Endothelial cell of umbilical vein (primary cell): Measurements from ENCODE around the gene SLC9A3. TPM values are rescaled to one million over a fixed set of nuclear protein-coding genes. Genes with fewer than 3 reads are reported as not detected.

Source experiments
- BruUV-seq: library from RNA; stranded (reverse); fragments of 400-500 nt; replicated peaks from 2 replicates; lab custom pipeline; 2021; lab: Mats Ljungman, UMichigan
- CTCF ChIA-PET: fragments of 300-600, 350-600 bp; sonication (Branson Sonifier 250); formaldehyde crosslinking; loops from one replicate; lab custom pipeline; 2021; ENCODE audit warnings: antibody characterized with exemption, inconsistent platforms; lab: Charles Lee
- POLR2A ChIA-PET: fragments of 300-600, 350-600 bp; sonication (Branson Sonifier 250); formaldehyde crosslinking; loops from one replicate; lab custom pipeline; 2021; ENCODE audit warnings: antibody characterized with exemption, inconsistent platforms; lab: Charles Lee
- DNase-seq: peaks from one replicate; pipeline ENCODE4 v3.0.0-alpha.2; 2011; ENCODE audit warnings: low read depth, low spot score
- FAIRE-seq: peaks from 2 replicates; lab custom pipeline; 2011; peaks lifted over from hg19 to GRCh38; lab: Jason Lieb, UNC
- H2AFZ ChIP-seq: 2 replicates; pipeline ENCODE4 v1.6.0; 2012; ENCODE audit warnings: low read depth, low read length, control low read depth, inconsistent platforms
- H3K27ac ChIP-seq: 2 replicates; pipeline ENCODE4 v1.5.1; 2011; ENCODE audit warnings: low read depth, mild to moderate bottlenecking, control low read depth, low read length, moderate library complexity; ENCODE audit not compliant: insufficient read depth
- H3K27me3 ChIP-seq, 2 experiments: 2 replicates each; pipeline versions ENCODE4 v1.6.0 to v1.6.1; 2011; ENCODE audit warnings: low read length in 2 of 2, mixed read lengths in 1 of 2; ENCODE audit not compliant: control insufficient read depth in 2 of 2, insufficient read depth in 2 of 2
- H3K36me3 ChIP-seq, 2 experiments: 2 replicates in 1 of 2; 3 replicates in 1 of 2; pipeline ENCODE4 v1.5.1; 2011; ENCODE audit warnings: low read length in 2 of 2, mild to moderate bottlenecking in 1 of 2, moderate library complexity in 1 of 2; ENCODE audit not compliant: control insufficient read depth in 2 of 2, insufficient read depth in 2 of 2; ENCODE audit errors: extremely low read depth in 1 of 2
- H3K4me1 ChIP-seq: 3 replicates; pipeline ENCODE4 v1.5.1; 2011; ENCODE audit warnings: mild to moderate bottlenecking, low read length; ENCODE audit not compliant: control insufficient read depth, insufficient read depth; ENCODE audit errors: extremely low read depth
- H3K4me2 ChIP-seq: 2 replicates; pipeline ENCODE4 v1.6.1; 2011; ENCODE audit warnings: low read length, control low read depth, mixed read lengths; ENCODE audit not compliant: insufficient read depth
- H3K4me3 ChIP-seq, 3 experiments: fragments of 200-600 bp in 1 of 3; sonication (generic), shearing (Covaris generic) in 1 of 3; replicated peaks in 1 of 3; 2 replicates each; pipeline ENCODE4 v1.5.1; 2011 to 2016; ENCODE audit warnings: control low read depth in 3 of 3, low read length in 3 of 3, mild to moderate bottlenecking in 2 of 3, inconsistent platforms in 1 of 3, low read depth in 1 of 3, moderate library complexity in 1 of 3; ENCODE audit not compliant: insufficient read depth in 1 of 3
- H3K79me2 ChIP-seq: 2 replicates; pipeline ENCODE4 v1.6.0; 2012; ENCODE audit warnings: low read length, inconsistent platforms; ENCODE audit not compliant: control insufficient read depth, insufficient read depth
- H3K9ac ChIP-seq: replicated peaks from 2 replicates; pipeline ENCODE3; 2011; ENCODE audit warnings: low read length, control low read depth; ENCODE audit not compliant: insufficient read depth; ENCODE audit errors: extremely low read depth
- H3K9me1 ChIP-seq: replicated peaks from 3 replicates; pipeline ENCODE4 v1.6.0; 2011; ENCODE audit warnings: mild to moderate bottlenecking, low read length; ENCODE audit not compliant: control insufficient read depth, insufficient read depth; ENCODE audit errors: extremely low read depth
- H3K9me3 ChIP-seq: replicated peaks from 2 replicates; pipeline ENCODE4 v1.5.1; 2012; ENCODE audit warnings: low read length, inconsistent platforms; ENCODE audit not compliant: control insufficient read depth, insufficient read depth
- H4K20me1 ChIP-seq: replicated peaks from 2 replicates; pipeline ENCODE3; 2011; ENCODE audit warnings: mild to moderate bottlenecking, low read length; ENCODE audit not compliant: control insufficient read depth, insufficient read depth; ENCODE audit errors: extremely low read depth
- CTCF ChIP-seq, 2 donors: IDR thresholded peaks; 1 replicate in 1 of 2; 2 replicates in 1 of 2; pipeline ENCODE4 v1.5.1; 2011; ENCODE audit warnings: low read length in 2 of 2, mild to moderate bottlenecking in 2 of 2, moderate library complexity in 2 of 2, control low read depth in 1 of 2, inconsistent platforms in 1 of 2, low read depth in 1 of 2; ENCODE audit not compliant: insufficient read depth in 1 of 2; ENCODE audit errors: extremely low read depth in 1 of 2
- EZH2 ChIP-seq: IDR thresholded peaks from 2 replicates; pipeline ENCODE4 v1.6.1; 2012; ENCODE audit warnings: borderline replicate concordance, low read depth, mild to moderate bottlenecking, moderate library complexity, low read length, inconsistent platforms; ENCODE audit not compliant: severe bottlenecking
- FOS ChIP-seq: IDR thresholded peaks from 2 replicates; pipeline ENCODE4 v1.6.1; 2011; ENCODE audit warnings: mild to moderate bottlenecking, low read length, moderate library complexity, borderline replicate concordance; ENCODE audit not compliant: insufficient read depth
- GATA2 ChIP-seq: IDR thresholded peaks from 2 replicates; pipeline ENCODE4 v1.7.0; 2011; ENCODE audit warnings: low read depth, mild to moderate bottlenecking, moderate library complexity, mixed read lengths, low read length; ENCODE audit not compliant: insufficient read length, insufficient read depth
- JUN ChIP-seq: IDR thresholded peaks from 2 replicates; pipeline ENCODE4 v1.6.1; 2011; ENCODE audit warnings: borderline replicate concordance, low read depth; ENCODE audit not compliant: insufficient read length, insufficient read depth
- MAX ChIP-seq: IDR thresholded peaks from 2 replicates; pipeline ENCODE4 v1.6.1; 2011; ENCODE audit not compliant: insufficient read depth, insufficient read length
- MYC ChIP-seq: IDR thresholded peaks from one replicate; pipeline ENCODE4 v1.6.1; 2011; ENCODE audit warnings: mild to moderate bottlenecking, low read depth, low read length
- POLR2A ChIP-seq: IDR thresholded peaks from 2 replicates; pipeline ENCODE4 v1.6.1; 2012; ENCODE audit warnings: low read depth, mild to moderate bottlenecking, control low read depth, low read length
- POLR2AphosphoS5 ChIP-seq: IDR thresholded peaks from 2 replicates; pipeline ENCODE4 v1.6.1; 2012; ENCODE audit warnings: low read depth, mild to moderate bottlenecking, control low read depth, low read length, moderate library complexity; ENCODE audit not compliant: insufficient read depth
- dilution Hi-C: fragments of 300-500 bp; cut with MboI; formaldehyde crosslinking; loops from one replicate; pipeline ENCODE4 v1.15.0; 2019; ENCODE audit warnings: low sequenced_read_pairs; ENCODE audit not compliant: extremely low pct_ligation_motif_present
- intact Hi-C: fragments of 100-400 bp; cut with micrococcal nuclease; formaldehyde crosslinking; loops from one replicate; pipeline ENCODE4 v1.10.0; 2022
- polyA plus RNA-seq, 4 experiments: library from polyadenylated mRNA; depleted of rRNA in 3 of 4; stranded (reverse) in 3 of 4; unstranded in 1 of 4; fragments of >200 nt; gene quantifications; 2 replicates each; pipeline versions ENCODE4 v1.2.1 to v1.2.3, GENCODE V29; 2011 to 2012; ENCODE audit warnings: missing spikeins in 1 of 4
- total RNA-seq: library from RNA; stranded (reverse); gene quantifications from 2 replicates; pipeline ENCODE4 v1.2.3, GENCODE V29; 2021

Gene SLC9A3
- total and polyA plus RNA-seq, 2 donors (not counting 3 experiments of a cell fraction or from before 2014, with no cell fraction given): 0.79 to 0.82 TPM

GRCh38 chr5:490116-491106, 33.8 kb downstream of the SLC9A3 start:
- FAIRE-seq (no peak), DNase-seq (no peak)
- CTCF ChIA-PET: no interaction called here
- no peak overlapping the region for H2AFZ ChIP-seq
- H3K4me1 ChIP-seq: no peaks in the 10 kb centered on the region
- H3K36me3 ChIP-seq: no peaks in the 10 kb centered on the region
- dilution Hi-C loops: no loop called here
- no peak overlapping the region for H3K27ac ChIP-seq
- no peak for TF ChIP-seq POLR2A
- TF ChIP-seq GATA2: no peak
- no peak for TF ChIP-seq MYC
- no peak for TF ChIP-seq EZH2
- no peaks in the 10 kb centered on the region for H3K9me1 ChIP-seq
- H4K20me1 ChIP-seq: no peaks in the 10 kb centered on the region
- no TSS peak for BruUV-seq
- no peak overlapping the region for H3K9ac ChIP-seq
- no peak overlapping the region for H3K4me3 ChIP-seq
- peaks cover 0 to 2% of the 10 kb centered on the region in 2 experiments for H3K27me3 ChIP-seq
- no peaks in the 10 kb centered on the region for H3K9me3 ChIP-seq
- POLR2A ChIA-PET: no interaction called here
- no peak overlapping the region for H3K4me2 ChIP-seq
- intact Hi-C loops: no loop called here
- no peaks in the 10 kb centered on the region for H3K79me2 ChIP-seq

GRCh38 chr5:489689-490080, 34.6 kb downstream of the SLC9A3 start:
- Histone ChIP-seq H3K9me1 (no peaks in the 10 kb centered on the region), H3K4me3 (no peak overlapping the region), H4K20me1 (no peaks in the 10 kb centered on the region), H3K9ac (no peak overlapping the region), H3K79me2 (no peaks in the 10 kb centered on the region), H3K36me3 (no peaks in the 10 kb centered on the region), H2AFZ (no peak overlapping the region), H3K9me3 (no peaks in the 10 kb centered on the region), H3K4me1 (no peaks in the 10 kb centered on the region), H3K27ac (no peak overlapping the region), H3K4me2 (no peak overlapping the region), H3K27me3 (peaks cover 0 to 2% of the 10 kb centered on the region in 2 experiments)
- TF ChIP-seq POLR2A (no peak), CTCF (IDR thresholded peaks at IDR 0.05; ENCODE audit: extremely low read depth in 1 of 2, insufficient read depth in 1 of 2, low read depth in 1 of 2, low read length in 2 of 2) (no peak), MYC (no peak), EZH2 (no peak), GATA2 (no peak), MAX (no peak), POLR2AphosphoS5 (no peak), JUN (no peak), FOS (no peak)
- intact Hi-C loops: no loop called here
- DNase-seq (no peak), FAIRE-seq (no peak)
- dilution Hi-C loops: no loop called here
- ChIA-PET CTCF (no interaction called here), POLR2A (no interaction called here)
- BruUV-seq: no TSS peak
